NCI-H1048 (cell line): ENCODE data around the gene APBB1IP.
"Not testable (repeated sequence)": the region's sequence is repeated elsewhere in the genome, so short reads cannot be mapped to it uniquely, and the experiment has no call there.

ENCODE experiments used
- DNase-seq: peaks from one replicate; lab custom pipeline; 2025; lab: John Stamatoyannopoulos, UW

The APBB1IP gene

GRCh38 chr10:26556748-26557640 is 118.9 kb downstream of the APBB1IP start:
- DNase-seq: no peak

GRCh38 chr10:26557641-26558014 is 119.5 kb downstream of the APBB1IP start:
- no peak for DNase-seq

GRCh38 chr10:26566525-26567350 is 128.6 kb downstream of the APBB1IP start:
- no peak for DNase-seq

GRCh38 chr10:26567351-26567721 is 129.2 kb downstream of the APBB1IP start:
- DNase-seq: no peak

- no peak for DNase-seq
Measured at GRCh38 chr10:26571655-26572054, 133.5 kb downstream of the APBB1IP start.

GRCh38 chr10:26573674-26574073 is 135.5 kb downstream of the APBB1IP start:
- no peak for DNase-seq

- DNase-seq: no peak
Measured at GRCh38 chr10:26574783-26575182, 136.6 kb downstream of the APBB1IP start.

GRCh38 chr10:26578371-26578770 is 140.2 kb downstream of the APBB1IP start:
- not testable (repeated sequence) for DNase-seq

- DNase-seq: no peak
Measured at GRCh38 chr10:26579256-26580063, 141.3 kb downstream of the APBB1IP start.

GRCh38 chr10:26586211-26586610 is 148.1 kb downstream of the APBB1IP start:
- no peak for DNase-seq

- no peak for DNase-seq
Measured at GRCh38 chr10:26588611-26589010, 150.5 kb downstream of the APBB1IP start.

- DNase-seq: not testable (repeated sequence)
Measured at GRCh38 chr10:26589813-26590212, 151.7 kb downstream of the APBB1IP start.

GRCh38 chr10:26593896-26594295 is 155.8 kb downstream of the APBB1IP start:
- DNase-seq: no peak

GRCh38 chr10:26603283-26603682 is 165.1 kb downstream of the APBB1IP start:
- DNase-seq: not testable (repeated sequence)

GRCh38 chr10:26604320-26605093 is 166.4 kb downstream of the APBB1IP start:
- not testable (repeated sequence) for DNase-seq

GRCh38 chr10:26606389-26606877 is 168.3 kb downstream of the APBB1IP start:
- DNase-seq: not testable (repeated sequence)

- DNase-seq: no peak
Measured at GRCh38 chr10:26612151-26612915, 174.2 kb downstream of the APBB1IP start.
